Measurements from ENCODE around the gene DPY19L2. TPM values are rescaled to one million over a fixed set of nuclear protein-coding genes. Genes with fewer than 3 reads are reported as not detected.
"Not testable (repeated sequence)": the region's sequence is repeated elsewhere in the genome, so short reads cannot be mapped to it uniquely, and the experiment has no call there.

Gene DPY19L2
- 9.0 and 11.2 TPM in 2 replicates for total RNA-seq

DNA sequence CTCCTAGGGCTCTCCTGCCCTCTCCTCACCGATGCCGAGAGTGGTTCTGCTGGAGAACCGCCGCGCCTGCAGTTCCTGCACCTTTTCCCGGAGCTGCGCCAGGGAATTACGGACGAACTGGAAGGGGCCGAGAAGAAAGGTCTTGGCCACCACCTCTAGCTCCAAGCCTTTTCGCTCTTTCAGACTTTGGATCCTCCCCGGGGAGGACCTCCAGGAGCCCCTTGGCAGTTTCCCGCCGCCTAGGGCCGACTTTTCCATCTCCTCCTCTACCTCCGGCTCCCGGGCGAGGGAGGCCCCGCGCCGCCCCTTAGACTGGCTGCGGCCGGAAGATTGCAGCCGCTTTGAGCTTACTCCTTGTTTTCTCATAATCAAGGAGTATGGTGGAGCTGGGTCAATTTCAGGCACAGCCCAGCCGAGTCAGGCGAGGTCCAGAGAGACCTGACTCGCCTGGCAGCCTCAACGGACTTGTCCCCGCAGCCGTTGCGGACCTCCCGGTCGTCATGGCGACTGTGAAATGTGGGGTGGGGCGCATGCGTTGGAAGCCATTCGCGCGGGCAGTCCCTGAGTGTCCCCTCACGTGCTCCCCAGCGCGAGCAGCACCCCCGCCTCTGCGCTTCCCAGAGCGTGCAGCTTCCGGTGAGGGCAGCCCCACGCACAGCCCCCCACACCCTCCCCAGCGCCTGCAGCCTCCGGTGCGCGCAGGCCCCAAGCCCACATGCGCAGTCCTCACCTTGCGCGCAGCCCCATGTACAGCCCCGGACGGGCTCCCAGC lies at the start of gene DPY19L2:
Gene DPY19L2, minus strand, starts transcription at position 466 of the 772 bp plus-strand sequence. Its CDS starts 100 bp downstream, at position 366.
- DNase-seq (ENCODE audit: low read depth): peak; percentile 53
- TF ChIP-seq, protein P1, sequence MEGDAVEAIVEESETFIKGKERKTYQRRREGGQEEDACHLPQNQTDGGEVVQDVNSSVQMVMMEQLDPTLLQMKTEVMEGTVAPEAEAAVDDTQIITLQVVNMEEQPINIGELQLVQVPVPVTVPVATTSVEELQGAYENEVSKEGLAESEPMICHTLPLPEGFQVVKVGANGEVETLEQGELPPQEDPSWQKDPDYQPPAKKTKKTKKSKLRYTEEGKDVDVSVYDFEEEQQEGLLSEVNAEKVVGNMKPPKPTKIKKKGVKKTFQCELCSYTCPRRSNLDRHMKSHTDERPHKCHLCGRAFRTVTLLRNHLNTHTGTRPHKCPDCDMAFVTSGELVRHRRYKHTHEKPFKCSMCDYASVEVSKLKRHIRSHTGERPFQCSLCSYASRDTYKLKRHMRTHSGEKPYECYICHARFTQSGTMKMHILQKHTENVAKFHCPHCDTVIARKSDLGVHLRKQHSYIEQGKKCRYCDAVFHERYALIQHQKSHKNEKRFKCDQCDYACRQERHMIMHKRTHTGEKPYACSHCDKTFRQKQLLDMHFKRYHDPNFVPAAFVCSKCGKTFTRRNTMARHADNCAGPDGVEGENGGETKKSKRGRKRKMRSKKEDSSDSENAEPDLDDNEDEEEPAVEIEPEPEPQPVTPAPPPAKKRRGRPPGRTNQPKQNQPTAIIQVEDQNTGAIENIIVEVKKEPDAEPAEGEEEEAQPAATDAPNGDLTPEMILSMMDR (IDR thresholded peaks at IDR 0.05; ENCODE audit: insufficient read depth, low read depth, low read length): no peak
- peak within 1 kb of the TSS; percentile 68 for H3K4me3 ChIP-seq (ENCODE audit: low read depth, low read length)

DNA sequence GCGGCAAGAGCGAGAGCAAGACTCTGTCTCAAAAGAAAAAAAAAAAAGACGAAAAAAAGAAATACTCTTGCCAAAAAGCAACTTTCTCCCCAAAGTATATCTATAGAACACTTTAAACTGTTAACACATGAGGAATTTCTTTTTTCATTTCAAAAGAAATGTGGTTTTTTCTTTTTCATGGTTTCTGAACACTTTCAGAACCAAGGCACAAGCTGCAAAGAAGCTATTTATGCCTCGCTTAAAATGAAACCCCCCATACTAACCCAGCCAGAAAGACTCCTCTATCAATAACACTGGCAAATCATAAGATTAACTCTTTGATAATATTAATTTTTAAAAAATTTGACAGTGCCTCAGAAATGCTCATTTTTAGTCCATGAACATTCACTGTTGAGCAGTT lies 48.6 kb upstream of the DPY19L2 start:
- not testable (repeated sequence) for DNase-seq (ENCODE audit: low read depth); H3K4me3 ChIP-seq (ENCODE audit: low read depth, low read length)

DNA sequence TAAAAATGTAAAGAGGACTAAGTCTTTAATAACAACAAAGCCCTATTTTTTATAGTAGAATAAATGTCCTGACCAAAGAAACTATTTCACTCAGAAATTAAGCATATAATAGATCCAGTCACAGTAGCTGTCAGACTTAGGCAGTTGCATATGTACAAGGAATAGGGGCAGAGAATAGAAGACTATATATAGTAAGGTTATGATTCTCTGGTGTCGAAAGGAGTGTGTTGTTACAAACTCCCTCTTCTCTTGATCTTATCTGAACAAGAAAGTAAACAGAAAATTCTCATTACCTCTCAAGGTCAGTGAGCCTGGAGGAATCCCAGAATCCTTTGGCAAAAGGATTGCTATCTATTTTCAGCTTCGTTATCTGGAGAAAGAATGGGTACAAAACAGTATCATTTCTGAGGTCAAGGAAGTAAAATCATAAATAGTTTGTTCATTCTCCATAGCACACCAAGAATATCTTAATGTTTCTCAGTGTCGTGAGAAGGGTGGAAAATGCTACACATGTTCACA lies 46.9 kb upstream of the DPY19L2 start:
- DNase-seq (ENCODE audit: low read depth): peak; percentile 1
- H3K4me3 ChIP-seq (ENCODE audit: low read depth, low read length): not testable (repeated sequence)

DNA sequence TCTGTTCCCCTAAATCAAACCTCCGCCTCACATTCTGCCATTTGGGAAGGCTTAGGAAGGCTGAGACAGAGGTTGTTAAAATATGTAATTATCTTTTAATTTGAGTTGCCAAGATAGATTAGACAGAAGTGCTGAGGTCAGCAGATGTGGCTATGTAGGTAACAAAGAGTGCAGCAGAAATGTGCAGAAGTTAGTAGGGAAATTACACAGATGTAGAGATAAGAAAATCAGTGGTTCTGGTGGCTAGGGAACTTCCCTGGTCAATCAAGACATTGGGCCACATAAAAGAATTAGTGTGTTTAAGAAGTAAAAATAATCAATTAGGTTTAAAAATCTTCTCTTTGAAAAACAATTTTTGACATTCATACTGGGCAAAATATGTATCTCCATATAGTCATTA lies 46.1 kb upstream of the DPY19L2 start:
- not testable (repeated sequence) for DNase-seq (ENCODE audit: low read depth); H3K4me3 ChIP-seq (ENCODE audit: low read depth, low read length)

DNA sequence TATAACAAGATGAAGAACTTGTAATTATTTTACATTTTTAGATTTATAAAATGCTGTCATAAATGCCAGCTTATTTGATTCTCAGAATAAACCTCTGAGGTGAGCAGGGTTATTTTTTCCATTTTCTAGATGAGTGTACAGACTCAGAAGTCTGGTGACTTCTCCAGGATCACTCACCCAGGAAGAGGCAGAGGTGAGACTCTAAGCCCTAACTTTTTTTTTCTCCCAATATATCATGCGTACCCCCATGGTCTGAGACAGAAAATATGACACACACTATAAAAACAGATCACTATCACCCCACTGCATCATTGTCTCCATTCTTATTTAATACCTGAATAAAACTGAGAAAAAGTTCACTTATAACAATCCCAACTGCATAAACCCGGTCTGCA lies 45.4 kb upstream of the DPY19L2 start:
- not testable (repeated sequence) for H3K4me3 ChIP-seq (ENCODE audit: low read depth, low read length); DNase-seq (ENCODE audit: low read depth)

DNA sequence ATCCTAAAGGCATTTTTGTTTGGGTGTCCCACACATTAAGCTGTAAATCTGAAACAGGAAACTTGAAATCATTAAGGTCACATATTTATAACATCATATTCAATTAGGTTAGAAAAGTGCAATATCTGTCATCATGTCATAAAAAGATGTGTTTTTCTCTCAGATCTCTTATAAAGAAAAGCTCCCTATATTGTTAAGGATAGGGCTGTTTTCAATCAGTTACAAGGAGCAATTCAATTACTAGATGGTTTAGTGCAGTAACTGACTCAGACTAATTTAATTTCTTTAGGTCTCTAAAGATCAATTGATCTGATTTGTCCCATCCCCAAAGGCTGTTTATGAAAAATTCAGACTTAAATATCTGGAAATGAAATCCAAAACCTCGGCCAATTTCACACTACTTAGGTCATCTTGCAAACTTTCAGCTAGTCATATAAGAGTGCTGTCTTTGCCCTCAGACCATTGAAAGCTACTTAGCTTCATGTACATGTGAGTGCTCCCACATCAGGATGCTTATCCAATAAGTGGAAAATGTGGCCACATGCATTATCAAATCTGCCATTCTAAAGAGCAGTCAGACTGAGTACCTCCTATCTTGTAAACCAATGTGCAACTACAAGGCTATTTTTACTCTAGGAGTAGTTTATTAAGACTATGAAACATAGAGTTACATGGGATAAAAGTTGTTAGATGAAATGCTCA lies 44.8 kb upstream of the DPY19L2 start:
- DNase-seq (ENCODE audit: low read depth); H3K4me3 ChIP-seq (ENCODE audit: low read depth, low read length): not testable (repeated sequence)

DNA sequence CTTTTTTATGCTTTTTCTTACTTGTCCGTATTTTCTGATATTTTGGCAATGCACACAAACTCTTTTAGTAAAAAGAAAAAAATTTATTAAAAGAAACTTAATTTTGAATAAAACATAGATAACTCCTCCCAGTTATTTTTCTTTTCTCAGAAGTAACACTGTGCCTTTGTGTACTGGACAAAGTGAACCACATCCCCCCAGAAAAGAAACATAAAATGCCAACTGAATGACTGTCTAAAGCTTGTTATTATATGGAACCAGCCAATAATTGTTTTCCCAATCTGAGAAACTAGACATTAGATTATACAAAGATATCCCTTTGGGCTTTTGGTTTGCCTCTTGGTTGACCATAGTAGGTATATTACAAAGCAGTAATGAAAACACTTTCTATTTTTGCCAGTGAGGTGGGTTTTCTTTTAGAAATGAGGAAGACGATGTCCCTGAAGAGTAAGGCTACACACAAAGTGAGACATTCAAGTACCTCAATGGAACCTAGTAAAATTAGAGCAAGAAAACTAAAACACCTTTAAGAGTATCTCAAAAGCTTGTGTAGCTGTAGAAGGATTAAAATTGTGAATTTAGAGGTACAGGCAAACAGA lies 44.2 kb upstream of the DPY19L2 start:
- DNase-seq (ENCODE audit: low read depth); H3K4me3 ChIP-seq (ENCODE audit: low read depth, low read length): not testable (repeated sequence)

DNA sequence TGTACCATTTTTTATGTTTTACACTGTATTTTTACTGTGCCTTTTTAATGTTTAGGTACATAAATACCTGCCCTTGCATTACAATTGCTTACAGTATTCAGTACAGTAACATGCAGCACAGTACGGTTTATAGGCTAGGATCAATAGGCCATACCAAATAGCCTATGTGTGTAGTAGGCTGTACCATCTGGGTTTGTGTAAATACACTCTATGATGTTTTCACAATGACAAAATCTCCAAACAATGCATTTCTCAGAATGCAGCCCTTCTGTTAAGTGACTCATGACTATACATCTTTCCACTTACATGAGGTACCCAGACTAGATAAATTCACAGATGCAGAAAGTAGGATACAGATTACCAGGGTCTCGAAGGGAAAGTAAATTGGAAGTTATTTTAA lies 43.0 kb upstream of the DPY19L2 start:
- peak; percentile 1 for DNase-seq (ENCODE audit: low read depth)
- H3K4me3 ChIP-seq (ENCODE audit: low read depth, low read length): not testable (repeated sequence)

DNA sequence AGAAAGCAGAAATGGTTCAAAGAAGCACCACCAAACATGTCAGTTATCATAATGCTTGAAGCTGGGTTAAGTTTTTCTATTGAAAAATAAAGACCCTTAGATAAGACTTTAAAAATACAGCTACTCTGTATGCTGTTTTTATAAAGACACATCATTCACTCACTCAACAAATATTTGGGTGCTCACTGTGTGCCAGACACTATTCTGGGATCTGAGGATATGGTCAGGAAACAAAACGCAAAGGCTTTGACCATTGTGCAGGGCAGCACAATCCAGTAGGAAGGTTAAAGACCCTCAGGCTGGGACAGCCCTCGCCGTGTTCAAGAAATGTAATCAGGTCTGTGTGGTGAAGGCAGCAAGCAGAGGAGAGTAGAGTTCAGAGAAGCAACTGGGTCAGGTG lies 38.0 kb upstream of the DPY19L2 start:
- TF ChIP-seq, protein P1 (IDR thresholded peaks at IDR 0.05; ENCODE audit: insufficient read depth, low read depth, low read length): no peak
- H3K4me3 ChIP-seq (ENCODE audit: low read depth, low read length): no peak overlapping the region
- no peak for DNase-seq (ENCODE audit: low read depth)

DNA sequence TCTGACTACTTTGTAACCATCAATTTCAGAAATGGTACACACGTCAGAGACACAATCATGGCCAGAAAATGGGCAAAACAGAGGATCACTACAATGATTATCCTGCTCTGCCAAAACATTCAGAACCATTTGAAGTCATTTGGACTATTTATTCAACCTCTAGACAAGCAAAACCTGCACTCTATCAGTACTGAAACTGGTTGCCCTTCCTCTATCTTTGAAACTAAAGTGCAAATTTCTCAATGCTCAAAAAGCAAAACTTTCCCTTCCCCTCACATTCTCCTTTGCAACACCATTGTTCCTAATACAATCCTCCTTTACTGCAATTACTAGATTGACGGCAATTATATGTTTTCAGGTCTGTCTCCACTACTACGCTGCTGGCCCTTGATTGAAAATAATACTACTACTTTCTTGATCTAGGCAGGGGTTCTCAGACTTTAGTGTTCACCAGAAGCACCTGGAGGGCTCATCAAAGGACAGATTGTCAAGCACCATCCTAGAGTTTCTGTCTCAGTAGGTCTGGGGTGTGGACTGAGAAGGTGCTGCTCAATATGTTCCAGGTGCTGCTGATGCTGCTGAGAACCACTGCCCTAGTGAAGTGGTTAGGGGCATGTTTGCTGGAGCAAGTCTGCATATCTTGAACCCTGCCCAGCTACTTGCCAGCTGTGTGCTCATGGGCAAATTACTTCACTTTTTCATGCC lies 31.5 kb upstream of the DPY19L2 start:
- not testable (repeated sequence) for DNase-seq (ENCODE audit: low read depth); H3K4me3 ChIP-seq (ENCODE audit: low read depth, low read length)

DNA sequence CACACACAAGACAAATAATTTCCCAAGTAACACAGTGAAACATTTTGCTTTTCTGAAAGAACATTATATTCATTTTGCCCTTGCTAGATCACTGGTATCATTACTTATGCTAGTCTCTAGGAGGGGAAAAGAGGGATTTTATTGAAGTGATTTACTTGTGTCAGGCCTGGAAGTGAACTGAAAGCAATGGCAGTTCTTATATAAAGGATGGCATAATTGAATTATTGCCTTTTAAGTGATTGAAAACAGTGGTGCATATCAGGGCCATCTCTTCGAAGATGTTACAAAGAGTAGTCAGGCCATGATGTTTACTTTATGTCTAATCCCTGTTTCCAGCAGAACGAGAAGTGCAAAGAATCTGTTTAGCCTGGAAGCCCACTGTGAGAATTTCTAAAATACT lies 30.7 kb upstream of the DPY19L2 start:
- H3K4me3 ChIP-seq (ENCODE audit: low read depth, low read length); DNase-seq (ENCODE audit: low read depth): not testable (repeated sequence)

DNA sequence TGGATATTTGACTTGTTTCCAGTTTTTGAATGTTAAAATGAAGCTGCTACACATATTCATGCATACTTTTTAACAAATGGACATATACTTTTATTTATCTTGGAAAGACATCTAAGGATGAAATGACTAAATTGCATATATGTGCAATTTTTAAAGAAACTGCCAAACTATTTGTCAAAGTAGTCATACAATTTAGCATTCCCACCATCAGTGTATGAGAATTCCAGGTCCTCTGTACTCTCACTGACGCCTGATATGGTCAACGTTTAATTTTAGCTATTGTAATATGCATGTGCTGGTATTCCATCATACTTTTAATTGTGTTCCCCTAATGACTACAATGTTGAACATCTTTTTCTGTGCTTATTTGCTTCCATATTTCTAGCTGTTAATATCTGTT lies 22.5 kb upstream of the DPY19L2 start:
- not testable (repeated sequence) for DNase-seq (ENCODE audit: low read depth); H3K4me3 ChIP-seq (ENCODE audit: low read depth, low read length)

DNA sequence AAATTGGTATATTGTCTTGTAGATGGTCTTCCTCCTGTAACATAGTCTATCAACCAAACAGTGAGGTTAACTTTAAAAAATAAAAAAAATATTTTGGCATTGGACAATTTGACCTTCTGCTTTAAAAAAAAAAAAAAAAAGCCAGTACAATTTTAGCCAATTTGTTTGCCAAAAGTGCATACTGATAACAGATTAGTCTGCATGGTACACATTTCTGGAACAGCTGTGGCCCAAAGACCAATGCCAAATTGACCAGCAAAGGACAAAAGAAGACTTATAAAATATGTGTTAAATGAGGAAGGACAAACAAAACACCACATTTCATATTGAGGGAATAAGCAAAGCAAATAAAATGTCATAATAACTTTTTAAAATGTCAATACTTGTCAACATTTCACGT lies 20.8 kb upstream of the DPY19L2 start:
- not testable (repeated sequence) for DNase-seq (ENCODE audit: low read depth); H3K4me3 ChIP-seq (ENCODE audit: low read depth, low read length)

DNA sequence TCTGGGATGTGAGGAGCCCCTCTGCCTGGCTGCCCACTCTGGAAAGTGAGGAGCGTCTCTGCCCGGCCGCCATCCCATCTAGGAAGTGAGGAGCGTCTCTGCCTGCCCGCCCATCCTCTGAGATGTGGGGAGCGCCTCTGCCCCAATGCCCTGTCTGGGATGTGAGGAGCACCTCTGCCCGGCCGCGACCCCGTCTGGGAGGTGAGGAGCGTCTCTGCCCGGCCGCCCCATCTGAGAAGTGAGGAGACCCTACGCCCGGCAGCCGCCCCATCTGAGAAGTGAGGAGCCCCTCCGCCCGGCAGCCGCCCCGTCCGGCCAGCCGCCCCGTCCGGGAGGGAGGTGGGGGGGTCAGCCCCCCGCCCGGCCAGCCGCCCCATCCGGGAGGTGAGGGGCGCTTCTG lies 18.3 kb upstream of the DPY19L2 start:
- not testable (repeated sequence) for H3K4me3 ChIP-seq (ENCODE audit: low read depth, low read length); DNase-seq (ENCODE audit: low read depth)

DNA sequence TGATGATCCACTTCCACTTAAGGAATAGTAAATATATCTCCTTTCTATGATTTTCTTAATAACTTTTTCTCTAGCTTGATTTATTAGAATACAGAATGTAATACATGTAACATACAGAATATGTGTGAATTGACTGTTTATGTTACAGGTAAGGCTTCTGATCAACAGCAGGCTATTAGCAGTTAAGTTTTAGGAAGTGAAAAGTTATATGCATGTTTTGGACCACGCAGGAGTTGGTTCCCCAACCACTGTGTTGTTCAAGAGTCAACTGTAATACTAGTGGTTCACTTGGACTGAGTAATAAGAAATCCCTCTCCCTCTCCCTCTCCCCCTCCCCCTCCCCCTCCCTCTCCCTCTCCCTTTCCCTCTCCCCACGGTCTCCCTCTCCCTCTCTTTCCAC lies 17.5 kb upstream of the DPY19L2 start:
- not testable (repeated sequence) for H3K4me3 ChIP-seq (ENCODE audit: low read depth, low read length); DNase-seq (ENCODE audit: low read depth)

DNA sequence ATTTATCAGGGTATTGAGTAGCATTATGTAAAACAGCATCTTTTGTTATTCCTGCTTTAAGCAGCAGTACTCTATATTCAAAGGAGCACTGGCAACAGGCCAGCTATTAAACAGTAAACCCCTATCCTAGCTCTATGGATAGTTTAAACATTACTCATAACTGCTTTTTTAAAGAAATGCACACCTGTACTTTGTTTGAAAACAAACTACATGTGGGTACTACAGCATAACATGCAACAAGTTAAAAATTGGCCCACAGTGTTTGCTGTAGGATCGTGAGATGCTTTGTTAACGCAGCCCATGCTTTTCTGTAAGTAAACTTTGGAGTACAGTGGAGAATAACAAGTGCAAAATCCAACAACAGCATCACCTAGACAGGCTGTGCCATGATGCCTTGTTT lies 14.3 kb upstream of the DPY19L2 start:
- H3K4me3 ChIP-seq (ENCODE audit: low read depth, low read length); DNase-seq (ENCODE audit: low read depth): not testable (repeated sequence)

Measured in fibroblast of villous mesenchyme (primary cell).